Caco-2 (cell line): ENCODE measurements around the gene ICAM5. TPM values are rescaled to one million over a fixed set of nuclear protein-coding genes. Genes with fewer than 3 reads are reported as not detected.

Experiments used
- BruUV-seq: library from RNA; stranded (reverse); fragments of 400-500 nt; replicated peaks from 2 replicates; lab custom pipeline; 2021; lab: Mats Ljungman, UMichigan
- CTCF ChIA-PET: fragments of 300-600 bp; sonication (Branson Sonifier 250); formaldehyde crosslinking; loops from one replicate; lab custom pipeline; 2022; ENCODE audit warnings: antibody characterized with exemption; lab: Charles Lee
- POLR2A ChIA-PET: fragments of 300-600 bp; sonication (Branson Sonifier 250); formaldehyde crosslinking; loops from one replicate; lab custom pipeline; 2022; ENCODE audit warnings: antibody characterized with exemption; lab: Charles Lee
- DNase-seq, 2 experiments: peaks; one replicate each; pipeline versions ENCODE4 v3.0.0 to v3.0.0-alpha.2; 2020 to 2022
- H3K27me3 ChIP-seq: replicated peaks from 2 replicates; pipeline ENCODE4 v1.6.0; 2011; ENCODE audit warnings: low read length; ENCODE audit not compliant: control insufficient read depth, insufficient read depth
- H3K36me3 ChIP-seq: 2 replicates; pipeline ENCODE4 v1.5.1; 2011; ENCODE audit warnings: low read length; ENCODE audit not compliant: control insufficient read depth, insufficient read depth
- H3K4me1 ChIP-seq: fragments of 250-450 bp; sonication (Bioruptor Pico); 2 replicates; pipeline ENCODE4 v1.5.1; 2020; ENCODE audit warnings: mild to moderate bottlenecking
- H3K4me3 ChIP-seq: 2 replicates; pipeline ENCODE4 v1.5.1; 2011; ENCODE audit warnings: low read depth, mild to moderate bottlenecking, control low read depth, low read length
- H3K9me3 ChIP-seq: fragments of 250-450 bp; sonication (Bioruptor Pico); 2 replicates; pipeline ENCODE4 v1.5.1; 2020; ENCODE audit warnings: mild to moderate bottlenecking, moderate library complexity
- H3K27ac Mint-ChIP-seq: one replicate; pipeline ENCODE4 v1.8.0; 2022; ENCODE audit warnings: mixed read lengths; ENCODE audit not compliant: unreplicated experiment
- H3K27me3 Mint-ChIP-seq: one replicate; pipeline ENCODE4 v1.8.0; 2022; ENCODE audit warnings: mixed read lengths; ENCODE audit not compliant: insufficient read depth, unreplicated experiment
- H3K36me3 Mint-ChIP-seq: one replicate; pipeline ENCODE4 v1.8.0; 2022; ENCODE audit warnings: mild to moderate bottlenecking, mixed read lengths; ENCODE audit not compliant: insufficient read depth, unreplicated experiment
- H3K4me1 Mint-ChIP-seq: one replicate; pipeline ENCODE4 v1.8.0; 2022; ENCODE audit warnings: low read depth, mixed read lengths; ENCODE audit not compliant: unreplicated experiment
- H3K4me3 Mint-ChIP-seq: one replicate; pipeline ENCODE4 v1.8.0; 2022; ENCODE audit warnings: mild to moderate bottlenecking, moderate library complexity, mixed read lengths; ENCODE audit not compliant: unreplicated experiment
- H3K9me3 Mint-ChIP-seq: one replicate; pipeline ENCODE4 v1.8.0; 2022; ENCODE audit warnings: mixed read lengths; ENCODE audit not compliant: unreplicated experiment
- CTCF ChIP-seq, 2 experiments: fragments of 200-600 bp in 1 of 2; IDR thresholded peaks; 1 replicate in 1 of 2; 2 replicates in 1 of 2; pipeline versions ENCODE4 v1.5.1 to v1.8.0; 2011 to 2022; ENCODE audit warnings: antibody characterized with exemption in 1 of 2, control low read depth in 1 of 2, inconsistent platforms in 1 of 2, low read depth in 1 of 2, low read length in 1 of 2, mild to moderate bottlenecking in 1 of 2, moderate library complexity in 1 of 2; ENCODE audit not compliant: insufficient read depth in 1 of 2, severe bottlenecking in 1 of 2, unreplicated experiment in 1 of 2
- intact Hi-C: fragments of 100-400 bp; cut with micrococcal nuclease; formaldehyde crosslinking; loops from one replicate; pipeline ENCODE4 v1.10.0; 2022; ENCODE audit not compliant: unreplicated experiment
- total RNA-seq: library from RNA; stranded (reverse); gene quantifications from 2 replicates; pipeline ENCODE4 v1.2.3, GENCODE V29; 2022

Gene ICAM5
- total RNA-seq, 1 experiment from 2014 or later = 3.2 TPM

GRCh38 chr19:10305139-10305806 is 15.5 kb downstream of the ICAM5 start:
- no peaks in the 10 kb centered on the region for H3K4me1 Mint-ChIP-seq
- H3K9me3 ChIP-seq = no peaks in the 10 kb centered on the region
- no TSS peak for BruUV-seq
- H3K9me3 Mint-ChIP-seq = no peaks in the 10 kb centered on the region
- H3K27me3 Mint-ChIP-seq = no peaks in the 10 kb centered on the region
- H3K36me3 ChIP-seq = no peaks in the 10 kb centered on the region
- H3K27ac Mint-ChIP-seq = no peak overlapping the region
- H3K36me3 Mint-ChIP-seq = no peaks in the 10 kb centered on the region
- H3K4me3 ChIP-seq = no peak overlapping the region
- ChIA-PET CTCF (interaction anchor here (0.9 kb wide), 1 partner anchor 47 kb away, joined by 6 read pairs; no protein-coding TSS in a partner anchor), POLR2A (interaction anchor here (1.2 kb wide), 1 partner anchor 16 kb away, joined by 5 read pairs; no protein-coding TSS in a partner anchor)
- no peak for TF ChIP-seq CTCF (IDR thresholded peaks at IDR 0.05; ENCODE audit: insufficient read depth in 1 of 2, low read depth in 1 of 2, low read length in 1 of 2, severe bottlenecking in 1 of 2, unreplicated experiment in 1 of 2)
- intact Hi-C loops = no loop called here
- no peak overlapping the region for H3K4me3 Mint-ChIP-seq
- DNase-seq = no peak
- H3K27me3 ChIP-seq = no peaks in the 10 kb centered on the region
- H3K4me1 ChIP-seq = no peaks in the 10 kb centered on the region

- H3K9me3 ChIP-seq = no peaks in the 10 kb centered on the region
- Mint-ChIP-seq H3K4me3 (no peak overlapping the region), H3K27ac (no peak overlapping the region), H3K36me3 (no peaks in the 10 kb centered on the region), H3K27me3 (no peaks in the 10 kb centered on the region), H3K9me3 (no peaks in the 10 kb centered on the region), H3K4me1 (no peaks in the 10 kb centered on the region)
- no peaks in the 10 kb centered on the region for H3K36me3 ChIP-seq
- H3K27me3 ChIP-seq = no peaks in the 10 kb centered on the region
- DNase-seq = no peak
- ChIA-PET POLR2A (interaction anchor here (0.6 kb wide), 1 partner anchor 113 kb away, joined by 3 read pairs; no protein-coding TSS in a partner anchor), CTCF (no interaction called here)
- no peak overlapping the region for H3K4me3 ChIP-seq
- BruUV-seq = no TSS peak
- intact Hi-C loops = no loop called here
- no peak for TF ChIP-seq CTCF (IDR thresholded peaks at IDR 0.05; ENCODE audit: insufficient read depth in 1 of 2, low read depth in 1 of 2, low read length in 1 of 2, severe bottlenecking in 1 of 2, unreplicated experiment in 1 of 2)
- no peaks in the 10 kb centered on the region for H3K4me1 ChIP-seq
Measured at GRCh38 chr19:10306327-10306726, 16.6 kb downstream of the ICAM5 start.

DNA sequence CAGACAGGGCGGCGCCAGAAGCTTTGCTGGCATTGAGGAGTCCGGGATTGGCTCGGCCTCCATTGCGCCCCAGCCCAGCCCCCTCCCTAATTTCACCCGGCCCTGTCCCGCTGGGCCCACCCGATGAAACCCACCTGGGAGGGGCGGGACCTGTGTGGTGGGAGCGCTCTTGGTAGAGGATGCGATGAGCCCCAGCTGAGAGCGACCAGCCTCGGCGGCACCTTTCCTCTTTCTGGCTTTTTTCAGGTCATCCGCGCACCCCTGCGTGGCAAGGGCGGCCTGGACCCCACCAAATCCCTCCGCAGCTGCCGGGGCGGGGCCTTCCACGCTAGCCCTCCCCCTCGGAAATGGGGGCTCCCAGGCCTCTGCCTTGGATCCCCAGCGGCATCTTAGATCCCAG is 19.7 kb downstream of the ICAM5 start, which contains the start of gene ZGLP1:
Gene ZGLP1, minus strand, starts transcription at position 393 of the 400 bp plus-strand sequence.
- Histone ChIP-seq H3K36me3 (no peaks in the 10 kb centered on the region), H3K9me3 (no peaks in the 10 kb centered on the region), H3K4me1 (no peaks in the 10 kb centered on the region), H3K4me3 (no peak within 1 kb of the TSS), H3K27me3 (no peaks in the 10 kb centered on the region)
- H3K27me3 Mint-ChIP-seq = no peaks in the 10 kb centered on the region
- H3K27ac Mint-ChIP-seq = no peak within 1 kb of the TSS
- no TSS peak for BruUV-seq
- no peaks in the 10 kb centered on the region for H3K9me3 Mint-ChIP-seq
- peaks cover 6% of the 10 kb centered on the region for H3K36me3 Mint-ChIP-seq
- TF ChIP-seq CTCF (IDR thresholded peaks at IDR 0.05; ENCODE audit: insufficient read depth in 1 of 2, low read depth in 1 of 2, low read length in 1 of 2, severe bottlenecking in 1 of 2, unreplicated experiment in 1 of 2) = no peak
- peaks cover under 1% of the 10 kb centered on the region for H3K4me1 Mint-ChIP-seq
- POLR2A ChIA-PET = no interaction called here
- DNase-seq = no peak
- CTCF ChIA-PET = no interaction called here
- intact Hi-C loops = no loop called here
- no peak within 1 kb of the TSS for H3K4me3 Mint-ChIP-seq
